ENCODE measurements around the gene SLC15A5.

SLC15A5 gene

DNA sequence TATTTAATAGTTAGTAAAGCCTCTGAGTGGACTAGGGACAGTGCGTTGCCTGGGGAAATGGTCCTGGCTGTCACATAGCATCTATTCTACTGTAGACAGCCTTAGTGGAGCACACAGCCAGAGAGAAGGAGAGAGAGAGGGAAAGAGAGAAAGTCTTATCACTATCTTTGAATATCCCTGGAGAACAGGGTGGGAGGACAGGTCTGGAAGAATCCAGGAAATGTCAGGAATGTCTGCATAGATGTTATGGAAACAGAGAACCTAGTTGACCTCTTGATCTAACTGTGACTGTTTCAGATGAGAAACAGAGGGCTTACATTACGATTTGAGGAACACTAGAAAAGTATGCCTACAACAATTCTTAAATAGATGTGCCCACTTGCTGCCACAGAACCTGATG is 92.8 kb downstream of the SLC15A5 start:
- H3K36me3 ChIP-seq (replicated peaks in 1 of 2; ENCODE audit: control insufficient read depth in 2 of 2, insufficient read depth in 2 of 2, low read length in 2 of 2) = no peaks in the 10 kb centered on the region
- no peak overlapping the region for H3K23ac ChIP-seq (ENCODE audit: low read depth, low read length, poor library complexity)
- H3K79me1 ChIP-seq (ENCODE audit: low read depth, low read length) = no peaks in the 10 kb centered on the region
- no peaks in the 10 kb centered on the region for H3K9me3 ChIP-seq (replicated peaks in 1 of 2; ENCODE audit: control insufficient read depth in 2 of 2, insufficient read depth in 1 of 2, low read depth in 1 of 2, low read length in 2 of 2)
- no CpG with 5 or more reads among the region's 2 CpGs for WGBS, 2 donors (ENCODE audit: extremely low coverage in 2 of 2, insufficient read length in 2 of 2, insufficient replicate concordance in 1 of 2)
- H4K91ac ChIP-seq (ENCODE audit: low read depth, low read length, poor library complexity) = no peak overlapping the region
- H3K9ac ChIP-seq (ENCODE audit: low read depth, low read length, poor library complexity) = no peak overlapping the region
- H2BK12ac ChIP-seq (ENCODE audit: low read length) = no peak overlapping the region
- H3K18ac ChIP-seq (ENCODE audit: low read length) = no peak overlapping the region
- H3K4ac ChIP-seq (ENCODE audit: low read length) = no peak overlapping the region
- H3K4me2 ChIP-seq (ENCODE audit: insufficient read depth, low read length, poor library complexity, severe bottlenecking) = no peak overlapping the region
- no peak for DNase-seq (ENCODE audit: low spot score)
- no peak overlapping the region for H2BK120ac ChIP-seq (ENCODE audit: low read depth, low read length)
- H3K4me1 ChIP-seq (ENCODE audit: control insufficient read depth in 2 of 2, insufficient read depth in 1 of 2, low read depth in 1 of 2, low read length in 2 of 2) = no peaks in the 10 kb centered on the region
- no peak overlapping the region for H4K8ac ChIP-seq (ENCODE audit: low read depth, low read length)
- H3K27me3 ChIP-seq (ENCODE audit: control insufficient read depth in 3 of 3, insufficient read depth in 3 of 3, low read depth in 1 of 3, low read length in 3 of 3) = no peaks in the 10 kb centered on the region
- H3K4me3 ChIP-seq (ENCODE audit: low read length in 2 of 2) = no peak overlapping the region
- H2BK15ac ChIP-seq (ENCODE audit: low read length) = no peak overlapping the region
- H2BK5ac ChIP-seq (ENCODE audit: low read length) = no peak overlapping the region
- H3K14ac ChIP-seq (ENCODE audit: low read length) = no peak overlapping the region
- H3K27ac ChIP-seq (replicated peaks; ENCODE audit: low read length) = no peak overlapping the region
- H2AK5ac ChIP-seq (ENCODE audit: low read depth, low read length) = no peak overlapping the region
- H2AFZ ChIP-seq (ENCODE audit: low read length) = no peak overlapping the region

DNA sequence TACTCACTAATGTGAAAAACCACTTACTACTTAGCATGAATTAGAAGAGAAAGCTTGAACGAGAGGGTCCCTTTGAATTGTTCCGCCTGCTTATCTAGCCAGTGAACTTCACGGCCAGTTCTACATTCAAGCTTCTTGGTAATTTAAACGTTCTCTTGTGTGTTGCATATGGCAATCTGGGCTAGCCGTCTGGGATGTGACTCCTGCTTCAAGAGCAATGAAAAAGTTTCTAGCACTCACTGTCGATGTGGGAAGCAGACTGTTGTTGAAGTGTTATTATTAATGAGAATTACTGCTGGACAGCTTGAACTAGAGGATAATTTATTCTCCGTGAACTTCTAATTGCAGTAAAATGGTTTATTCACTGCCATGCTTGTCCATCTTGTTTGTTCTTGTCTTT is 93.9 kb downstream of the SLC15A5 start:
- Histone ChIP-seq H2AFZ (ENCODE audit: low read length) (no peak overlapping the region), H2AK5ac (ENCODE audit: low read depth, low read length) (no peak overlapping the region), H3K36me3 (replicated peaks in 1 of 2; ENCODE audit: control insufficient read depth in 2 of 2, insufficient read depth in 2 of 2, low read length in 2 of 2) (no peaks in the 10 kb centered on the region), H3K79me1 (ENCODE audit: low read depth, low read length) (no peaks in the 10 kb centered on the region), H3K27ac (replicated peaks; ENCODE audit: low read length) (no peak overlapping the region), H3K9ac (ENCODE audit: low read depth, low read length, poor library complexity) (no peak overlapping the region), H3K4me1 (ENCODE audit: control insufficient read depth in 2 of 2, insufficient read depth in 1 of 2, low read depth in 1 of 2, low read length in 2 of 2) (no peaks in the 10 kb centered on the region), H3K9me3 (replicated peaks in 1 of 2; ENCODE audit: control insufficient read depth in 2 of 2, insufficient read depth in 1 of 2, low read depth in 1 of 2, low read length in 2 of 2) (no peaks in the 10 kb centered on the region), H4K8ac (ENCODE audit: low read depth, low read length) (no peak overlapping the region), H3K14ac (ENCODE audit: low read length) (no peak overlapping the region), H3K27me3 (ENCODE audit: control insufficient read depth in 3 of 3, insufficient read depth in 3 of 3, low read depth in 1 of 3, low read length in 3 of 3) (no peaks in the 10 kb centered on the region), H2BK5ac (ENCODE audit: low read length) (no peak overlapping the region), H2BK15ac (ENCODE audit: low read length) (no peak overlapping the region), H4K91ac (ENCODE audit: low read depth, low read length, poor library complexity) (no peak overlapping the region), H2BK120ac (ENCODE audit: low read depth, low read length) (no peak overlapping the region), H3K23ac (ENCODE audit: low read depth, low read length, poor library complexity) (no peak overlapping the region), H3K18ac (ENCODE audit: low read length) (no peak overlapping the region), H3K4me3 (ENCODE audit: low read length in 2 of 2) (no peak overlapping the region), H2BK12ac (ENCODE audit: low read length) (no peak overlapping the region), H3K4me2 (ENCODE audit: insufficient read depth, low read length, poor library complexity, severe bottlenecking) (no peak overlapping the region), H3K4ac (ENCODE audit: low read length) (no peak overlapping the region)
- no CpG with 5 or more reads among the region's 7 CpGs for WGBS, 2 donors (ENCODE audit: extremely low coverage in 2 of 2, insufficient read length in 2 of 2, insufficient replicate concordance in 1 of 2)
- no peak for DNase-seq (ENCODE audit: low spot score)

DNA sequence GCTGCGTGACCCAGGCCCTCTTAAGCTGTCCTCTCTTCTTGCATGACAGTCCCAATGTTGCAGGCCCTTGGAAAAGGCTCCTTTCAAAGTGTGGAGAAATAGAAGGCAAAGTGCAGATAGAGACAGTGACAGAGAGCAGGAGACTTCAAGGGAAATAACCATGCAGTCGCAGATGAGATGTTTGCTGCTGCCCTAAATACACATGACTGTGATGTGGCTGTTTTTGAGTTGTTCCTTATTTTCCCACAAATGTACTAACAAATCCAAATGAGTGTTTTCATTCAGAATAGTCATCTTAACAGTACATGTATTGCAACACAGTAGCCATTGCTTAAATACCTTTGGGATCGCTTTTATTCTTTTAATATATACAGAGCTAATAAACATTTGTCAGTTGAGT is 101.6 kb downstream of the SLC15A5 start:
- Histone ChIP-seq H3K36me3 (replicated peaks in 1 of 2; ENCODE audit: control insufficient read depth in 2 of 2, insufficient read depth in 2 of 2, low read length in 2 of 2) (no peaks in the 10 kb centered on the region), H2AK5ac (ENCODE audit: low read depth, low read length) (no peak overlapping the region), H3K4me2 (ENCODE audit: insufficient read depth, low read length, poor library complexity, severe bottlenecking) (no peak overlapping the region), H3K4me1 (ENCODE audit: control insufficient read depth in 2 of 2, insufficient read depth in 1 of 2, low read depth in 1 of 2, low read length in 2 of 2) (no peaks in the 10 kb centered on the region), H2BK120ac (ENCODE audit: low read depth, low read length) (no peak overlapping the region), H3K18ac (ENCODE audit: low read length) (no peak overlapping the region), H2AFZ (ENCODE audit: low read length) (no peak overlapping the region), H4K8ac (ENCODE audit: low read depth, low read length) (no peak overlapping the region), H3K27ac (replicated peaks; ENCODE audit: low read length) (no peak overlapping the region), H2BK5ac (ENCODE audit: low read length) (no peak overlapping the region), H2BK12ac (ENCODE audit: low read length) (no peak overlapping the region), H3K4me3 (ENCODE audit: low read length in 2 of 2) (no peak overlapping the region), H3K14ac (ENCODE audit: low read length) (no peak overlapping the region), H3K4ac (ENCODE audit: low read length) (no peak overlapping the region), H4K91ac (ENCODE audit: low read depth, low read length, poor library complexity) (no peak overlapping the region), H3K9ac (ENCODE audit: low read depth, low read length, poor library complexity) (no peak overlapping the region), H2BK15ac (ENCODE audit: low read length) (no peak overlapping the region), H3K23ac (ENCODE audit: low read depth, low read length, poor library complexity) (no peak overlapping the region), H3K27me3 (ENCODE audit: control insufficient read depth in 3 of 3, insufficient read depth in 3 of 3, low read depth in 1 of 3, low read length in 3 of 3) (no peaks in the 10 kb centered on the region), H3K9me3 (replicated peaks in 1 of 2; ENCODE audit: control insufficient read depth in 2 of 2, insufficient read depth in 1 of 2, low read depth in 1 of 2, low read length in 2 of 2) (no peaks in the 10 kb centered on the region), H3K79me1 (ENCODE audit: low read depth, low read length) (no peaks in the 10 kb centered on the region)
- no CpG with 5 or more reads among the region's 3 CpGs for WGBS, 2 donors (ENCODE audit: extremely low coverage in 2 of 2, insufficient read length in 2 of 2, insufficient replicate concordance in 1 of 2)
- no peak for DNase-seq (ENCODE audit: low spot score)

DNA sequence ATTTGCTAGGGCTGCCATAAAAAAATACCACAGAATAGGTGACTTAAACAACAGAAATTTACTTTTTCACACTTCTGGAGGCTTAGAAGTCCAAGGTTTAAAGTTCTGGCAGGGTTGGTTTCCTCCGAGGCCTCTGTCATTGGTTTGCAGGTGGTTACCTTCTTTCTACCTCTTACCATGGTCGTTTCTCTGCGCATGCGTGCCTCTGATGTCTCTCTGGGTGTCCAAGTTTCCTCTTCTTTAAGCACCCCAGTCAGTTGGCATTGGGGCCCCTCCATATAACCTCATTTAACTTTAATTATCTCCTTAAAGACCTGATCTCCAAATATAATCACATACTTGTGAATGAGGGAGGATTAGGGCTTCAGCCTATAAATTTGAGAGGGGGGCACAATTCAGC is 103.2 kb downstream of the SLC15A5 start:
- H3K9me3 ChIP-seq (replicated peaks in 1 of 2; ENCODE audit: control insufficient read depth in 2 of 2, insufficient read depth in 1 of 2, low read depth in 1 of 2, low read length in 2 of 2) = no peaks in the 10 kb centered on the region
- no peak overlapping the region for H2BK120ac ChIP-seq (ENCODE audit: low read depth, low read length)
- no peak overlapping the region for H2BK12ac ChIP-seq (ENCODE audit: low read length)
- no peaks in the 10 kb centered on the region for H3K79me1 ChIP-seq (ENCODE audit: low read depth, low read length)
- H4K91ac ChIP-seq (ENCODE audit: low read depth, low read length, poor library complexity) = no peak overlapping the region
- H2BK5ac ChIP-seq (ENCODE audit: low read length) = no peak overlapping the region
- H3K14ac ChIP-seq (ENCODE audit: low read length) = no peak overlapping the region
- no peak overlapping the region for H3K4me3 ChIP-seq (ENCODE audit: low read length in 2 of 2)
- H3K9ac ChIP-seq (ENCODE audit: low read depth, low read length, poor library complexity) = no peak overlapping the region
- no peak overlapping the region for H3K23ac ChIP-seq (ENCODE audit: low read depth, low read length, poor library complexity)
- no peak overlapping the region for H4K8ac ChIP-seq (ENCODE audit: low read depth, low read length)
- no peaks in the 10 kb centered on the region for H3K27me3 ChIP-seq (ENCODE audit: control insufficient read depth in 3 of 3, insufficient read depth in 3 of 3, low read depth in 1 of 3, low read length in 3 of 3)
- H3K4ac ChIP-seq (ENCODE audit: low read length) = no peak overlapping the region
- no peak overlapping the region for H2BK15ac ChIP-seq (ENCODE audit: low read length)
- H3K4me2 ChIP-seq (ENCODE audit: insufficient read depth, low read length, poor library complexity, severe bottlenecking) = no peak overlapping the region
- no peaks in the 10 kb centered on the region for H3K36me3 ChIP-seq (replicated peaks in 1 of 2; ENCODE audit: control insufficient read depth in 2 of 2, insufficient read depth in 2 of 2, low read length in 2 of 2)
- no CpG with 5 or more reads among the region's 4 CpGs for WGBS, 2 donors (ENCODE audit: extremely low coverage in 2 of 2, insufficient read length in 2 of 2, insufficient replicate concordance in 1 of 2)
- no peak overlapping the region for H2AFZ ChIP-seq (ENCODE audit: low read length)
- no peaks in the 10 kb centered on the region for H3K4me1 ChIP-seq (ENCODE audit: control insufficient read depth in 2 of 2, insufficient read depth in 1 of 2, low read depth in 1 of 2, low read length in 2 of 2)
- H2AK5ac ChIP-seq (ENCODE audit: low read depth, low read length) = no peak overlapping the region
- no peak for DNase-seq (ENCODE audit: low spot score)
- H3K18ac ChIP-seq (ENCODE audit: low read length) = no peak overlapping the region
- no peak overlapping the region for H3K27ac ChIP-seq (replicated peaks; ENCODE audit: low read length)

All from neuronal stem cell (in vitro differentiated cells).